HepG2 (cell line): ENCODE measurements around the gene ITGAX.

ENCODE experiments used
- POLR2AphosphoS5 ChIP-seq: IDR thresholded peaks from 2 replicates; pipeline ENCODE4 v1.6.1; 2012; ENCODE audit warnings: low read depth, low read length
- TEF ChIP-seq: sonication (generic); formaldehyde crosslinking; IDR thresholded peaks from 2 replicates; pipeline ENCODE4 v1.5.0; 2020; ENCODE audit warnings: missing genetic modification reagents

- no peak for TF ChIP-seq TEF (CRISPR knock-in tag)
- TF ChIP-seq POLR2AphosphoS5 = no peak
Measured at GRCh38 chr16:31402687-31403086, 47.7 kb downstream of the ITGAX start.
